ENCODE measurements around the gene MOV10. TPM values are rescaled to one million over a fixed set of nuclear protein-coding genes. Genes with fewer than 3 reads are reported as not detected.

Gene MOV10
- total RNA-seq, 6 donors from 2014 or later: 26.5 to 161 (median 56.0) TPM

DNA sequence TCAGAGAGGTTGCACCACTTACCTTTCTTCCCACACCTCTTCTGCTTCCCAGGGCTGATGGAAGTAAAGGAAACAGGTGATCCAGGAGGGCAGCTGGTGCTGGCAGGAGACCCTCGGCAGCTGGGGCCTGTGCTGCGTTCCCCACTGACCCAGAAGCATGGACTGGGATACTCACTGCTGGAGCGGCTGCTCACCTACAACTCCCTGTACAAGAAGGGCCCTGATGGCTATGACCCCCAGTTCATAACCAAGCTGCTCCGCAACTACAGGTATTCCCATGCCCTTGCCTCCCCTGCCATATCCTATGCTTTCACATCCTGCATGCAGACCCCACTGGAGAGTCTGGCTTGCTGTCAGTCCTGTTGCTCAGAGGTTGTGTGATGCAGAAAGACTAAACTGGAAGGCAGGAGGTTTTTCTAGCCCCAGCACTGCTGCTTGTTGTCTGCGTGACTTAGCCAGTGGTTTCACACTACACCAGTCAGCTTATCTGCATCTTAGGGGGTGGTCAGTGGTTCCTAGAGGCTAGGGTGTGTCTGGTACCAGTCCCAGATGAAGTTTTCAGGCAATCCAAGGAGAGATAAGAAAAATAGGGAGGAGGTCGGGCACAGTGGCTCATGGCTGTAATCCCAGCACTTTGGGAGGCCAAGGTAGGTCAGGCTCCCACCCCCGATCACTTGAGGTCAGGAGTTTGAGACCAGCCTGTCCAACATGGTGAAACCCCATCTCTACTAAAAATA is 22.3 kb downstream of the MOV10 start:
- no peak overlapping the region for H3K4me3 ChIP-seq
- no peak overlapping the region for H3K27ac ChIP-seq
- ATAC-seq (ENCODE audit: low FRiP score in 2 of 2) (no peak), DNase-seq (no peak)
- H3K27me3 ChIP-seq: no peaks in the 10 kb centered on the region
- 92 to 96% methylated on average over 7 of the region's 7 CpGs for WGBS, 2 donors
- TF ChIP-seq POLR2A (IDR thresholded peaks at IDR 0.05) (no peak), POLR2AphosphoS5 (IDR thresholded peaks at IDR 0.05) (no peak), EP300 (IDR thresholded peaks at IDR 0.05) (no peak)
- TF ChIP-seq, protein P1, sequence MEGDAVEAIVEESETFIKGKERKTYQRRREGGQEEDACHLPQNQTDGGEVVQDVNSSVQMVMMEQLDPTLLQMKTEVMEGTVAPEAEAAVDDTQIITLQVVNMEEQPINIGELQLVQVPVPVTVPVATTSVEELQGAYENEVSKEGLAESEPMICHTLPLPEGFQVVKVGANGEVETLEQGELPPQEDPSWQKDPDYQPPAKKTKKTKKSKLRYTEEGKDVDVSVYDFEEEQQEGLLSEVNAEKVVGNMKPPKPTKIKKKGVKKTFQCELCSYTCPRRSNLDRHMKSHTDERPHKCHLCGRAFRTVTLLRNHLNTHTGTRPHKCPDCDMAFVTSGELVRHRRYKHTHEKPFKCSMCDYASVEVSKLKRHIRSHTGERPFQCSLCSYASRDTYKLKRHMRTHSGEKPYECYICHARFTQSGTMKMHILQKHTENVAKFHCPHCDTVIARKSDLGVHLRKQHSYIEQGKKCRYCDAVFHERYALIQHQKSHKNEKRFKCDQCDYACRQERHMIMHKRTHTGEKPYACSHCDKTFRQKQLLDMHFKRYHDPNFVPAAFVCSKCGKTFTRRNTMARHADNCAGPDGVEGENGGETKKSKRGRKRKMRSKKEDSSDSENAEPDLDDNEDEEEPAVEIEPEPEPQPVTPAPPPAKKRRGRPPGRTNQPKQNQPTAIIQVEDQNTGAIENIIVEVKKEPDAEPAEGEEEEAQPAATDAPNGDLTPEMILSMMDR (IDR thresholded peaks at IDR 0.05): no peak
- H3K9me3 ChIP-seq: no peaks in the 10 kb centered on the region
- peaks cover 31 to 35% (median 34%) of the 10 kb centered on the region in 4 donors for H3K4me1 ChIP-seq
- H3K36me3 ChIP-seq: peaks cover 5 to 92% (median 46%) of the 10 kb centered on the region in 4 donors

DNA sequence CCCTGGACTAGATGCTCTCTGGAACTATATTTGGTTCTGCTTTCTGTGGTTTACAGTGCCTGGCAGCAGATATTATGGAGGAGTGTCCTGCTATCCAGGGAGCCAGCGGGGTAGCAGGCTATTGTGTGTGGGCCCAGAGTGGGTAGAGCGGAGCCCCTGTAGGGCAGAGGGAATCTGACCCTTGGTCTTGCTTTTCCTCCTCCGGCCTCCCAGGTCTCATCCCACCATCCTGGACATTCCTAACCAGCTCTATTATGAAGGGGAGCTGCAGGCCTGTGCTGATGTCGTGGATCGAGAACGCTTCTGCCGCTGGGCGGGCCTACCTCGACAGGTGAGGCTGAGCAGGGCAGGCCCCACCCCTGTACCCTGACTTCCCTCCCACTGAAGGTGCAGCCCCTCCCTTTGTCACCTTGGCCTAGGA is 23.3 kb downstream of the MOV10 start:
- ATAC-seq (ENCODE audit: low FRiP score in 2 of 2): no peak
- no peak for DNase-seq
- 95 to 98% methylated on average over 9 of the region's 9 CpGs for WGBS, 2 donors
- TF ChIP-seq POLR2AphosphoS5 (IDR thresholded peaks at IDR 0.05): no peak
- TF ChIP-seq POLR2A (IDR thresholded peaks at IDR 0.05): no peak
- TF ChIP-seq, protein P1 (IDR thresholded peaks at IDR 0.05): no peak
- TF ChIP-seq EP300 (IDR thresholded peaks at IDR 0.05): no peak
- H3K4me1 ChIP-seq: peaks cover 39 to 45% (median 42%) of the 10 kb centered on the region in 4 donors
- H3K36me3 ChIP-seq: peaks cover 5 to 92% (median 45%) of the 10 kb centered on the region in 4 donors
- no peak overlapping the region for H3K4me3 ChIP-seq
- H3K27me3 ChIP-seq: no peaks in the 10 kb centered on the region
- peak overlapping the region; percentile 31 to 99 (median 98) for H3K27ac ChIP-seq
- no peaks in the 10 kb centered on the region for H3K9me3 ChIP-seq

DNA sequence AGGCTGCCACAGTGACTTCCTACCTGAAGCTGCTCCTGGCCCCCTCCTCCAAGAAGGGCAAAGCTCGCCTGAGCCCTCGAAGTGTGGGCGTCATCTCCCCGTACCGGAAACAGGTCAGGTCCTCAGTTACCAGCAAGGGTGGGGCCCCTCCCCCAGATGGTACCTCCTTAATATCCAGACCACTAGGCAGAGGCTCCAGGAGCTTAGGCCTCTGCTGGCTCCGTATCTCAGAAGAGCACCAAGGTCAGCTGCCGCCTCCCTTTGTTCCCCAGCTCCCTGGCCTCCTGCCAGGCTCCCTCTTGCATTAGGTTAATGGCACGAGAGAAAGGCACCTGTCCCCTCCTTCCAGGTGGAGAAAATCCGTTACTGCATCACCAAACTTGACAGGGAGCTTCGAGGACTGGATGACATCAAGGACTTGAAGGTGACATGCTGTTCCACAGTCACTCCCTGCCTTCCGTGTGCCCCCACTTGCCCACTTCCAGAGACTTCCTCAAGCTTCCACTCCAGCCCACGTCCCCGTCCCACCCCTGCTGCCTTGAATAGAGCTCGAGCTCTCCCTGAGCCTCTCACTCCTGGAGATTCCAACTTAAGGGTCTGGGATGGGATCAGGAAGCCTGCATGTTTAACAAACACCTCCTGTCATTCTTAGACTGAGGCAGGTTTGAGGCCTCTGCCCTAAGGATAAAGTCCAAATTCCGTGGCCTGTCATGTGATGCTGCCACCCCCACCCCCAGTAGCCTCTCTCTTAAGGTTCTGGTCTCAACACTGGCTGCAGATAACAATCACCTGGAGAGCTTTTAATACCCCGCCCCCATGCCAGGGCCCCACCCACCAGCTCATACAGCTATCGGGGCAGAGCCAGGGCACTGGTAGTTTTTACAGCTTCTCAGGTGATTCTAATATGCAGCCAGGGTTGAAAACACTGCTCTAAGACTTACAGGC is 24.2 kb downstream of the MOV10 start:
- DNase-seq (no peak), ATAC-seq (ENCODE audit: low FRiP score in 2 of 2) (no peak)
- H3K4me3 ChIP-seq: no peak overlapping the region

DNA sequence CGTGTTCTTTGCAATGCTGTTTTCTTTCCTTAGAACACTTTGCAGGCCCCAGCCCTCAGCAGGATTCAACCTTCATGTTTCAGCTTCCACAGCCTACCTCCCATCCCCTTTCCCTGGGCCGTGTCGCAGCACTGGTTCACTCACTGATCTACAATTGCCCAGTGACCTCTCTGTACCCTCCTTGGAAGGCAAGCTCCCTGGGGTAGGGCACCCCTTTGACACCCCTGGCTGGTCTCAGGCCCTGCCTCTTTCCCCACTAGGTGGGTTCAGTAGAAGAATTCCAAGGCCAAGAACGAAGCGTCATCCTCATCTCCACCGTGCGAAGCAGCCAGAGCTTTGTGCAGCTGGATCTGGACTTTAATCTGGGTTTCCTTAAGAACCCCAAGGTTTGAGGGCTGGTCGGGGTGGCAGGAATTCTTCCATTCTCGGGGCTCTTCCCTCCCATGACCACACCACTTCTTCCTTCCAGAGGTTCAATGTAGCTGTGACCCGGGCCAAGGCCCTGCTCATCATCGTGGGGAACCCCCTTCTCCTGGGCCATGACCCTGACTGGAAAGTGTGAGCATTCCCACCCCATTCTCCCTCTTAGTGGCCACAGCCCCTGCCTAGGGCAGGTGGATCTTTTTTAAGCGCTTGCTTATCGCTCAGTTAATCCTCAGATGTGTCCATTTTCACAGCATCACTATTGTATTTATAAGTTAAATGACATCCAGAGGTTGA is 25.1 kb downstream of the MOV10 start:
- ATAC-seq (ENCODE audit: low FRiP score in 2 of 2) (no peak), DNase-seq (no peak)
- TF ChIP-seq POLR2A (IDR thresholded peaks at IDR 0.05) (no peak), POLR2AphosphoS5 (IDR thresholded peaks at IDR 0.05) (no peak), EP300 (IDR thresholded peaks at IDR 0.05) (no peak)
- TF ChIP-seq, protein P1 (IDR thresholded peaks at IDR 0.05): no peak
- no peak overlapping the region for H3K4me3 ChIP-seq
- no peaks in the 10 kb centered on the region for H3K9me3 ChIP-seq
- H3K27me3 ChIP-seq: no peaks in the 10 kb centered on the region
- peaks cover 46 to 63% (median 59%) of the 10 kb centered on the region in 4 donors for H3K4me1 ChIP-seq
- peak overlapping the region; percentile 73 to 99 (median 98) for H3K27ac ChIP-seq
- 71 to 78% methylated on average over 6 to 13 of the region's 13 CpGs for WGBS, 2 donors
- peaks cover 5 to 84% (median 33%) of the 10 kb centered on the region in 4 donors for H3K36me3 ChIP-seq

More for the DNA sequence above, 24.2 kb downstream of the MOV10 start:
- Histone ChIP-seq H3K9me3 (no peaks in the 10 kb centered on the region), H3K4me1 (peaks cover 39 to 54% (median 50%) of the 10 kb centered on the region in 4 donors), H3K36me3 (peaks cover 5 to 92% (median 43%) of the 10 kb centered on the region in 4 donors), H3K27ac (peak overlapping the region; percentile 73 to 99 (median 98)), H3K27me3 (no peaks in the 10 kb centered on the region)
- WGBS, 2 donors: 42 to 68% methylated on average over 12 to 16 of the region's 17 CpGs
- TF ChIP-seq EP300 (IDR thresholded peaks at IDR 0.05): no peak
- no peak for TF ChIP-seq POLR2A (IDR thresholded peaks at IDR 0.05)
- no peak for TF ChIP-seq POLR2AphosphoS5 (IDR thresholded peaks at IDR 0.05)
- TF ChIP-seq, protein P1 (IDR thresholded peaks at IDR 0.05): no peak
